ENCODE measurements around the gene LGR6.

LGR6 gene

GRCh38 chr1:202282025-202282371 is 88.4 kb downstream of the LGR6 start:
- no peak overlapping the region for H3K9ac ChIP-seq (ENCODE audit: low read length)
- no peak overlapping the region for H3K27ac ChIP-seq (ENCODE audit: low read depth, low read length)
- no peak overlapping the region for H3K4me3 ChIP-seq (ENCODE audit: low read length)
- no peaks in the 10 kb centered on the region for H3K4me1 ChIP-seq (ENCODE audit: control insufficient read depth, insufficient read depth, low read length)
- no peaks in the 10 kb centered on the region for H3K36me3 ChIP-seq (ENCODE audit: control insufficient read depth, insufficient read depth, low read length)
- H3K27me3 ChIP-seq (ENCODE audit: control insufficient read depth, insufficient read depth, low read length) = no peaks in the 10 kb centered on the region

DNA sequence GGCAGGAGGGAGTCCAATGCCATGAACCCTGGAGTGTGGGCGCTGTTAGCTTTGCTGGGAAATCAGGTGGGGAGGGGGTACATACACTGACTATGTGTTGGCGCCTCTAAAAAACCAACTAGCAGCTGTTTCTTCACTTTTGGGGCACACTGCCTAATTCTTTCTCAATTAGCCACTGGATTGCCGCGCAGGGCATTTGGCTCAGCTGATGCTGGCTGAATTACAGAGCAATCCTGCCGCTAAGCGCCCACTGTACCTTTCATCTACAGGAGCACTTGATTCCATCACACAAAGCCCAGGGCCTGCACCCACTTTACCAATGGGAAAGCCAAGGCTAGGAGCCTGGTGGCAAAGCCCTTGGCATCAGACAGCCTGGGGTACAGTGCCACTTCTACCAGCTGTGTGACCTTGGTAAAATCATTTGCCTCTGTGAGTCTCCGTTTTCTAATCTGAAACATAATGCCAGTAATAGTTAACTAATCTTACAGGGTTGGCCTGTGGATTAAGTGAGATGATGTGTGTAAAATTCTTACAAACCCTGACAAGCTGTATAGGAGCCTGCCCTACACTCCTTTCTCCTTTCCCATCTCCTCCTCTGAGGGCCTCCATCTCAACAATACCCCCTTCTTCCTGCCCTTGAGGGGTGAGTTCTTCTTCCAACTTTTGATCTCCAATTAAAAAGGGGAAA is 89.1 kb downstream of the LGR6 start:
- no peaks in the 10 kb centered on the region for H3K4me1 ChIP-seq (ENCODE audit: control insufficient read depth, insufficient read depth, low read length)
- H3K27me3 ChIP-seq (ENCODE audit: control insufficient read depth, insufficient read depth, low read length) = no peaks in the 10 kb centered on the region
- no peak overlapping the region for H3K27ac ChIP-seq (ENCODE audit: low read depth, low read length)
- no peak overlapping the region for H3K9ac ChIP-seq (ENCODE audit: low read length)
- no peak overlapping the region for H3K4me3 ChIP-seq (ENCODE audit: low read length)
- no peaks in the 10 kb centered on the region for H3K36me3 ChIP-seq (ENCODE audit: control insufficient read depth, insufficient read depth, low read length)

- Histone ChIP-seq H3K4me3 (ENCODE audit: low read length) (no peak overlapping the region), H3K27ac (ENCODE audit: low read depth, low read length) (no peak overlapping the region), H3K4me1 (ENCODE audit: control insufficient read depth, insufficient read depth, low read length) (no peaks in the 10 kb centered on the region), H3K27me3 (ENCODE audit: control insufficient read depth, insufficient read depth, low read length) (no peaks in the 10 kb centered on the region), H3K36me3 (ENCODE audit: control insufficient read depth, insufficient read depth, low read length) (no peaks in the 10 kb centered on the region), H3K9ac (ENCODE audit: low read length) (no peak overlapping the region)
Measured at GRCh38 chr1:202283379-202283844, 89.8 kb downstream of the LGR6 start.

- Histone ChIP-seq H3K27ac (ENCODE audit: low read depth, low read length) (no peak overlapping the region), H3K4me3 (ENCODE audit: low read length) (no peak overlapping the region), H3K4me1 (ENCODE audit: control insufficient read depth, insufficient read depth, low read length) (no peaks in the 10 kb centered on the region), H3K9ac (ENCODE audit: low read length) (no peak overlapping the region), H3K27me3 (ENCODE audit: control insufficient read depth, insufficient read depth, low read length) (no peaks in the 10 kb centered on the region), H3K36me3 (ENCODE audit: control insufficient read depth, insufficient read depth, low read length) (no peaks in the 10 kb centered on the region)
Measured at GRCh38 chr1:202283991-202284390, 90.4 kb downstream of the LGR6 start.

DNA sequence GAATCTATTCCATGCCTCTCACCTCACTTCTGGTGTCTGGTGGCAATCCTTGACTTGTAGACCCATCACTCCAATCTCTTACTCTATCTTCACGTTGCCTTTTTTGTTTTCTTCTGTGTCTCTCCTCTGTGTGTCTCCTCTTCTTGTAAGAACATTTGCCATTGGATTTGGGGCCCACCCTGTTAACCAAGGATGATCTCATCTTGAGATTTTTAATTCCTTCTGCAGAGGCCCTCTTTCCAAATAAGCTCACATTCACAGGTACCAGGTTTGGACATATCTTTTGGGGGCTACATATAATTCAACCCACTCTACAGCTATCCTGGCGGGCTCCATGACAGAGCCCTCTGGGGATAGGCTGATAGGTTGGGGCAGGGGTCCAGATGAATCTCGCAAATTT is 92.3 kb downstream of the LGR6 start:
- Histone ChIP-seq H3K36me3 (ENCODE audit: control insufficient read depth, insufficient read depth, low read length) (no peaks in the 10 kb centered on the region), H3K4me1 (ENCODE audit: control insufficient read depth, insufficient read depth, low read length) (no peaks in the 10 kb centered on the region), H3K9ac (ENCODE audit: low read length) (no peak overlapping the region), H3K4me3 (ENCODE audit: low read length) (no peak overlapping the region), H3K27ac (ENCODE audit: low read depth, low read length) (no peak overlapping the region), H3K27me3 (ENCODE audit: control insufficient read depth, insufficient read depth, low read length) (no peaks in the 10 kb centered on the region)

DNA sequence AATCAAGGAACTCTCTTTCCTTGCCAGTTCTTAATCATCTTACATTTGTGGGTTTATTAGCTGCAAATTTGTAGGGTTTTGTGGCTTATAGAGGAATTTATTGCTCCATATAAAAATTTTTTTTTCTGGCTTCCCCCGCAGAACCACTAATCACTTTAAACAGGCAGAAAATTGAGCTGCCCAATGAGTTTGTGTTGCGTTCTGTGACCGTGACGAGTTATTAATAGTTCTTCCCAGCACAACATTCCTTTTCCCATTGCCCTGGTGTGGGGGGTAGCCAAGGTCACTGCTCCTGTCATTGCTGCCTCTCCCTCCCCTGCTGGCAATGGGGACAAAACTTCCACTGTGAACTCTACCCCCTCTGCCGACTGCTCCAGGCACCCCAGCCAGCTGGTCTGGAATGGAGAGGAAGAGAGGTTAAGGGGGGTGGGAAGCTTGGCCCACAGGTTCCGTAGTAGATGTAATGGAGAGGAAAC is 93.1 kb downstream of the LGR6 start:
- H3K27me3 ChIP-seq (ENCODE audit: control insufficient read depth, insufficient read depth, low read length) = no peaks in the 10 kb centered on the region
- no peaks in the 10 kb centered on the region for H3K36me3 ChIP-seq (ENCODE audit: control insufficient read depth, insufficient read depth, low read length)
- no peaks in the 10 kb centered on the region for H3K4me1 ChIP-seq (ENCODE audit: control insufficient read depth, insufficient read depth, low read length)
- no peak overlapping the region for H3K9ac ChIP-seq (ENCODE audit: low read length)
- H3K27ac ChIP-seq (ENCODE audit: low read depth, low read length) = no peak overlapping the region
- no peak overlapping the region for H3K4me3 ChIP-seq (ENCODE audit: low read length)

- Histone ChIP-seq H3K27ac (ENCODE audit: low read depth, low read length) (no peak overlapping the region), H3K36me3 (ENCODE audit: control insufficient read depth, insufficient read depth, low read length) (no peaks in the 10 kb centered on the region), H3K27me3 (ENCODE audit: control insufficient read depth, insufficient read depth, low read length) (no peaks in the 10 kb centered on the region), H3K4me1 (ENCODE audit: control insufficient read depth, insufficient read depth, low read length) (no peaks in the 10 kb centered on the region), H3K4me3 (ENCODE audit: low read length) (no peak overlapping the region), H3K9ac (ENCODE audit: low read length) (no peak overlapping the region)
Measured at GRCh38 chr1:202287196-202287595, 93.6 kb downstream of the LGR6 start.

GRCh38 chr1:202288177-202288576 is 94.6 kb downstream of the LGR6 start:
- Histone ChIP-seq H3K4me3 (ENCODE audit: low read length) (no peak overlapping the region), H3K27me3 (ENCODE audit: control insufficient read depth, insufficient read depth, low read length) (no peaks in the 10 kb centered on the region), H3K27ac (ENCODE audit: low read depth, low read length) (no peak overlapping the region), H3K9ac (ENCODE audit: low read length) (no peak overlapping the region), H3K4me1 (ENCODE audit: control insufficient read depth, insufficient read depth, low read length) (no peaks in the 10 kb centered on the region), H3K36me3 (ENCODE audit: control insufficient read depth, insufficient read depth, low read length) (no peaks in the 10 kb centered on the region)

DNA sequence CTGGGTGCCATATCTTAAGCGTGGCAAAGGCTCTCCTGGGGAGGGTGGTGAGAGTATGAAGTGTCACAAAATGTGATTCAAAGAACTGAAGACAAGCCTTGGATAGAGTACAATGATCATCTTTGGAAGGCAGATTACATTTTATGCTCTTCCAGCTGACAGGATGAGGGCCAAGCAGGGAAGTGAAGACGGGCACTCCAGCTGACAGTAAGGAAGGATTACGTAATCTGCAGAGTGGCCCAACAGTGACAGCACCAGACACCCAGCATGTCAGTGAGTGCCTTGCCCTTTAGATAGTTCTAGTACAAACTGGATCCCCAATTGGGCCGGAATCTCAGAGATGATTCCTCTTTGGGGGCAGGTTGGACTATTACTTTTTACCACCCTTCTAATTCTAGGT is 95.4 kb downstream of the LGR6 start:
- H3K27ac ChIP-seq (ENCODE audit: low read depth, low read length) = no peak overlapping the region
- H3K27me3 ChIP-seq (ENCODE audit: control insufficient read depth, insufficient read depth, low read length) = no peaks in the 10 kb centered on the region
- no peaks in the 10 kb centered on the region for H3K4me1 ChIP-seq (ENCODE audit: control insufficient read depth, insufficient read depth, low read length)

DNA sequence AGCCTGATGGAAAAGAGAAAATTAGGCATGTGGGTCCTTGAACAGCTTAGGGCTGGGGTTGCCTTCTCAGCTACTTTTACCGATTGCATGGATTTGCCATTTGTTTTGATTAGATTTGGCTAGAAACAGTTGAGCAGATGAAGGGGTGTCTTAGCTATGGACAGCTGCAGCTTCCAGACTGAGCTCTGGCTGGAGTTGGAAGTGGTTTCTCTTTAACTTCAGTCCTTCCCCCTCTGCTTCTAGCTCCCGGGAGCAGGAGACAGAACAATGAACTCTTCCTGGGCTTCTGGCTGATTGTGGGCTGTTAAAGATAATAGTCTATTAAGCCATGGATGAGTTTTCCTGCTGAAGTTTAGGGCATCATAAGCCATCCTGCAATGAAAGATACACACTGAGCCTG is 97.4 kb downstream of the LGR6 start:
- Histone ChIP-seq H3K27ac (ENCODE audit: low read depth, low read length) (no peak overlapping the region), H3K27me3 (ENCODE audit: control insufficient read depth, insufficient read depth, low read length) (no peaks in the 10 kb centered on the region), H3K4me3 (ENCODE audit: low read length) (no peak overlapping the region), H3K9ac (ENCODE audit: low read length) (no peak overlapping the region), H3K36me3 (ENCODE audit: control insufficient read depth, insufficient read depth, low read length) (no peaks in the 10 kb centered on the region), H3K4me1 (ENCODE audit: control insufficient read depth, insufficient read depth, low read length) (no peaks in the 10 kb centered on the region)

More for the DNA sequence above, 95.4 kb downstream of the LGR6 start:
- H3K4me3 ChIP-seq (ENCODE audit: low read length) = no peak overlapping the region
- no peak overlapping the region for H3K9ac ChIP-seq (ENCODE audit: low read length)
- H3K36me3 ChIP-seq (ENCODE audit: control insufficient read depth, insufficient read depth, low read length) = no peaks in the 10 kb centered on the region

GRCh38 chr1:202291961-202292712 is 98.5 kb downstream of the LGR6 start:
- H3K4me3 ChIP-seq (ENCODE audit: low read length) = no peak overlapping the region
- H3K9ac ChIP-seq (ENCODE audit: low read length) = no peak overlapping the region
- H3K27ac ChIP-seq (ENCODE audit: low read depth, low read length) = no peak overlapping the region
- no peaks in the 10 kb centered on the region for H3K27me3 ChIP-seq (ENCODE audit: control insufficient read depth, insufficient read depth, low read length)
- H3K4me1 ChIP-seq (ENCODE audit: control insufficient read depth, insufficient read depth, low read length) = no peaks in the 10 kb centered on the region
- no peaks in the 10 kb centered on the region for H3K36me3 ChIP-seq (ENCODE audit: control insufficient read depth, insufficient read depth, low read length)

- Histone ChIP-seq H3K27ac (ENCODE audit: low read depth, low read length) (no peak overlapping the region), H3K27me3 (ENCODE audit: control insufficient read depth, insufficient read depth, low read length) (no peaks in the 10 kb centered on the region), H3K36me3 (ENCODE audit: control insufficient read depth, insufficient read depth, low read length) (no peaks in the 10 kb centered on the region), H3K9ac (ENCODE audit: low read length) (no peak overlapping the region), H3K4me1 (ENCODE audit: control insufficient read depth, insufficient read depth, low read length) (no peaks in the 10 kb centered on the region), H3K4me3 (ENCODE audit: low read length) (no peak overlapping the region)
Measured at GRCh38 chr1:202292773-202293172, 99.2 kb downstream of the LGR6 start.

- Histone ChIP-seq H3K27ac (ENCODE audit: low read depth, low read length) (no peak overlapping the region), H3K4me3 (ENCODE audit: low read length) (no peak overlapping the region), H3K4me1 (ENCODE audit: control insufficient read depth, insufficient read depth, low read length) (no peaks in the 10 kb centered on the region), H3K36me3 (ENCODE audit: control insufficient read depth, insufficient read depth, low read length) (no peaks in the 10 kb centered on the region), H3K9ac (ENCODE audit: low read length) (no peak overlapping the region), H3K27me3 (ENCODE audit: control insufficient read depth, insufficient read depth, low read length) (no peaks in the 10 kb centered on the region)
Measured at GRCh38 chr1:202293569-202293968, 100.0 kb downstream of the LGR6 start.
